H9 (cell line): ENCODE measurements around the gene FAT4. TPM values are rescaled to one million over a fixed set of nuclear protein-coding genes. Genes with fewer than 3 reads are reported as not detected.

Experiments used
- DNase-seq: peaks from one replicate; pipeline ENCODE4 v3.0.0-alpha.2; 2017
- H2AFZ ChIP-seq: one replicate; pipeline ENCODE4 v1.6.1; 2013; ENCODE audit warnings: mild to moderate bottlenecking, low read length, control low read depth, moderate library complexity
- H2AK5ac ChIP-seq: 2 replicates; pipeline ENCODE4 v1.6.1; 2013; ENCODE audit warnings: low read length, control low read depth, mixed read lengths; ENCODE audit not compliant: insufficient read length
- H2BK120ac ChIP-seq: one replicate; pipeline ENCODE4 v1.6.1; 2013; ENCODE audit warnings: low read depth, mild to moderate bottlenecking, low read length, control low read depth, inconsistent platforms; ENCODE audit not compliant: poor library complexity, severe bottlenecking
- H2BK12ac ChIP-seq: 2 replicates; pipeline ENCODE4 v1.6.1; 2013; ENCODE audit warnings: low read length, control low read depth, mixed read lengths, low read depth; ENCODE audit not compliant: insufficient read length
- H2BK15ac ChIP-seq: 2 replicates; pipeline ENCODE4 v1.6.1; 2013; ENCODE audit warnings: low read depth, low read length, control low read depth
- H2BK20ac ChIP-seq: one replicate; pipeline ENCODE4 v1.6.1; 2013; ENCODE audit warnings: low read depth, mild to moderate bottlenecking, low read length, control low read depth, inconsistent platforms; ENCODE audit not compliant: poor library complexity, severe bottlenecking
- H2BK5ac ChIP-seq: 2 replicates; pipeline ENCODE4 v1.6.1; 2013; ENCODE audit warnings: low read length, control low read depth, mixed read lengths; ENCODE audit not compliant: insufficient read length
- H3K14ac ChIP-seq: 2 replicates; pipeline ENCODE4 v1.6.1; 2013; ENCODE audit warnings: low read length, control low read depth; ENCODE audit not compliant: insufficient read depth
- H3K18ac ChIP-seq: 2 replicates; pipeline ENCODE4 v1.6.1; 2013; ENCODE audit warnings: low read depth, mild to moderate bottlenecking, mixed read lengths, low read length, control low read depth; ENCODE audit not compliant: insufficient read length
- H3K23ac ChIP-seq: 2 replicates; pipeline ENCODE4 v1.6.1; 2013; ENCODE audit warnings: low read length, control low read depth, mixed read lengths, low read depth; ENCODE audit not compliant: insufficient read length
- H3K23me2 ChIP-seq: 2 replicates; pipeline ENCODE4 v1.6.1; 2013; ENCODE audit warnings: low read depth, mild to moderate bottlenecking, mixed read lengths, low read length, control low read depth; ENCODE audit not compliant: insufficient read length, poor library complexity, severe bottlenecking
- H3K27ac ChIP-seq: 2 replicates; pipeline ENCODE4 v1.5.1; 2013; ENCODE audit warnings: low read length, control low read depth, mixed read lengths, low read depth; ENCODE audit not compliant: insufficient read length
- H3K27me3 ChIP-seq: 2 replicates; pipeline ENCODE4 v1.6.1; 2013; ENCODE audit warnings: low read length, control low read depth, inconsistent platforms; ENCODE audit not compliant: insufficient read depth
- H3K4ac ChIP-seq: 2 replicates; pipeline ENCODE4 v1.6.1; 2013; ENCODE audit warnings: low read depth, mild to moderate bottlenecking, control low read depth, inconsistent platforms, low read length, moderate library complexity
- H3K4me1 ChIP-seq: 2 replicates; pipeline ENCODE4 v1.6.1; 2013; ENCODE audit warnings: low read length, control low read depth, inconsistent platforms; ENCODE audit not compliant: insufficient read depth
- H3K4me2 ChIP-seq: 2 replicates; pipeline ENCODE4 v1.6.1; 2013; ENCODE audit warnings: low read length, control low read depth, mixed read lengths; ENCODE audit not compliant: insufficient read length, insufficient read depth
- H3K56ac ChIP-seq: 2 replicates; pipeline ENCODE4 v1.6.1; 2013; ENCODE audit warnings: low read depth, mild to moderate bottlenecking, mixed read lengths, low read length, control low read depth; ENCODE audit not compliant: insufficient read length
- H3K79me1 ChIP-seq: 2 replicates; pipeline ENCODE4 v1.6.1; 2013; ENCODE audit warnings: low read depth, mild to moderate bottlenecking, moderate library complexity, low read length, control low read depth, inconsistent platforms; ENCODE audit not compliant: insufficient read depth, poor library complexity, severe bottlenecking
- H3K79me2 ChIP-seq: 2 replicates; pipeline ENCODE4 v1.6.1; 2013; ENCODE audit warnings: low read length, control low read depth, inconsistent platforms; ENCODE audit not compliant: insufficient read depth
- H3K9ac ChIP-seq: 2 replicates; pipeline ENCODE4 v1.6.1; 2013; ENCODE audit warnings: low read length, control low read depth, mixed read lengths; ENCODE audit not compliant: insufficient read length; ENCODE audit errors: extremely low read depth
- H3K9me3 ChIP-seq: one replicate; pipeline ENCODE4 v1.6.1; 2013; ENCODE audit warnings: low read depth, low read length, inconsistent platforms; ENCODE audit not compliant: control insufficient read depth
- H3T11ph ChIP-seq: one replicate; pipeline ENCODE4 v1.6.1; 2013; ENCODE audit warnings: mild to moderate bottlenecking, low read length, control low read depth, inconsistent platforms
- H4K20me1 ChIP-seq: one replicate; pipeline ENCODE4 v1.6.1; 2013; ENCODE audit not compliant: control insufficient read depth, insufficient read length, insufficient read depth
- H4K5ac ChIP-seq: 2 replicates; pipeline ENCODE4 v1.6.1; 2013; ENCODE audit warnings: low read depth, mild to moderate bottlenecking, mixed read lengths, low read length, control low read depth; ENCODE audit not compliant: insufficient read length
- H4K8ac ChIP-seq: replicated peaks from 2 replicates; pipeline ENCODE4 v1.6.1; 2013; ENCODE audit warnings: low read length, control low read depth, mixed read lengths, low read depth; ENCODE audit not compliant: insufficient read length
- H4K91ac ChIP-seq: 2 replicates; pipeline ENCODE4 v1.6.1; 2013; ENCODE audit warnings: low read depth, mild to moderate bottlenecking, moderate library complexity, mixed read lengths, low read length, control low read depth; ENCODE audit not compliant: insufficient read length
- H3K27ac Mint-ChIP-seq, 3 experiments: 2 replicates in 2 of 3; 3 replicates in 1 of 3; pipeline ENCODE4 v1.8.0; 2020 to 2021; ENCODE audit warnings: mixed read lengths in 3 of 3, mild to moderate bottlenecking in 1 of 3, moderate library complexity in 1 of 3
- H3K27me3 Mint-ChIP-seq: 2 replicates; pipeline ENCODE4 v1.8.0; 2021; ENCODE audit warnings: low read depth, mild to moderate bottlenecking, moderate library complexity, mixed read lengths
- H3K36me3 Mint-ChIP-seq, 3 experiments: 2 replicates in 2 of 3; 3 replicates in 1 of 3; pipeline ENCODE4 v1.8.0; 2020 to 2021; ENCODE audit warnings: low read depth in 3 of 3, mixed read lengths in 3 of 3; ENCODE audit not compliant: insufficient read depth in 1 of 3
- H3K4me1 Mint-ChIP-seq, 2 experiments: 2 replicates each; pipeline ENCODE4 v1.8.0; 2020; ENCODE audit warnings: mixed read lengths in 2 of 2
- H3K4me3 Mint-ChIP-seq, 2 experiments: 2 replicates in 1 of 2; 3 replicates in 1 of 2; pipeline ENCODE4 v1.8.0; 2020 to 2021; ENCODE audit warnings: mild to moderate bottlenecking in 2 of 2, mixed read lengths in 2 of 2, moderate library complexity in 1 of 2
- H3K9me3 Mint-ChIP-seq, 2 experiments: 2 replicates in 1 of 2; 3 replicates in 1 of 2; pipeline ENCODE4 v1.8.0; 2020; ENCODE audit warnings: mild to moderate bottlenecking in 2 of 2, mixed read lengths in 2 of 2, moderate library complexity in 1 of 2
- CTCF ChIP-seq: fragments of 200-600 bp; sonication (generic); conservative IDR thresholded peaks from 3 replicates; pipeline ENCODE4 v1.8.0; 2021; ENCODE audit warnings: antibody characterized with exemption, mild to moderate bottlenecking
- WGBS: extraction: QIAGEN DNeasy Blood & Tissue Kit; methylation state at CpG from one replicate; pipeline ENCODE4 v1.1.7; 2013; ENCODE audit warnings: missing lambda C conversion rate, low lambda C conversion rate, mixed read lengths; ENCODE audit not compliant: insufficient read length; ENCODE audit errors: extremely low coverage; 5-methylcytosine and 5-hydroxymethylcytosine counted together
- total RNA-seq: library from RNA; stranded (reverse); gene quantifications from 2 replicates; pipeline ENCODE4 v1.2.1, GENCODE V29; 2021

The FAT4 gene
- total RNA-seq, 1 experiment from 2014 or later = 6.9 TPM

GRCh38 chr4:125317525-125317877, 2.7 kb downstream of the FAT4 start:
- no peak overlapping the region for H3K27ac ChIP-seq
- Mint-ChIP-seq H3K4me1 (peaks cover 30 to 64% of the 10 kb centered on the region in 2 experiments), H3K4me3 (peak overlapping the region; percentile 92 to 97), H3K27me3 (peaks cover 33% of the 10 kb centered on the region), H3K9me3 (no peaks in the 10 kb centered on the region; a peak in 1 of 5 replicates), H3K27ac (no peak overlapping the region), H3K36me3 (peaks cover 0 to 20% (median 0%) of the 10 kb centered on the region in 3 experiments; a peak in 3 of 7 replicates)
- no peak overlapping the region for H2BK15ac ChIP-seq
- H3T11ph ChIP-seq = no peak overlapping the region
- no peaks in the 10 kb centered on the region for H3K9me3 ChIP-seq
- no peak overlapping the region for H4K5ac ChIP-seq
- peaks cover 27% of the 10 kb centered on the region for H3K23me2 ChIP-seq
- no CpG with 5 or more reads among the region's 23 CpGs for WGBS
- H4K20me1 ChIP-seq = no peaks in the 10 kb centered on the region
- H2AK5ac ChIP-seq = no peak overlapping the region
- peaks cover 7% of the 10 kb centered on the region; the same call in 1 of the 2 replicates for H3K27me3 ChIP-seq
- no peak overlapping the region for H4K91ac ChIP-seq
- H3K4me2 ChIP-seq = peak overlapping the region; percentile 76
- H3K4ac ChIP-seq = no peak overlapping the region
- H3K79me2 ChIP-seq = no peaks in the 10 kb centered on the region; the same call in 1 of the 2 replicates
- H3K14ac ChIP-seq = no peak overlapping the region
- H3K4me1 ChIP-seq = peaks cover 2% of the 10 kb centered on the region; the same call in 1 of the 2 replicates
- no peak overlapping the region for H2BK20ac ChIP-seq
- TF ChIP-seq CTCF = peak; percentile 71
- H3K79me1 ChIP-seq = no peaks in the 10 kb centered on the region
- H2AFZ ChIP-seq = no peak overlapping the region
- H2BK120ac ChIP-seq = no peak overlapping the region
- H2BK12ac ChIP-seq = no peak overlapping the region
- H3K9ac ChIP-seq = no peak overlapping the region
- H3K18ac ChIP-seq = no peak overlapping the region
- no peak overlapping the region for H3K56ac ChIP-seq
- no peak overlapping the region for H4K8ac ChIP-seq
- DNase-seq = peak; percentile 72
- H3K23ac ChIP-seq = no peak overlapping the region
- H2BK5ac ChIP-seq = no peak overlapping the region
